Measurements from ENCODE around the gene IGSF8.

GRCh38 chr1:160115545-160116282, 17.3 kb upstream of the IGSF8 start, which contains the start of gene ATP1A2:
- TF ChIP-seq EZH2 (IDR thresholded peaks at IDR 0.05) (no peak), POLR2AphosphoS5 (IDR thresholded peaks at IDR 0.05; ENCODE audit: borderline replicate concordance, low read depth, low read length) (no peak), FOXP2 (optimal IDR thresholded peaks at IDR 0.05; ENCODE audit: control extremely low read depth, extremely low read length, insufficient read depth) (no peak)

Measured in SK-N-MC (cell line).